Panc1 (cell line): ENCODE results near the gene PHC2. TPM values are rescaled to one million over a fixed set of nuclear protein-coding genes. Genes with fewer than 3 reads are reported as not detected.

Source experiments
- ATAC-seq: fragments of 200-7000 bp; cut with Tn5 transposase; 2 replicates; pipeline ENCODE4 v1.9.1; 2020; ENCODE audit warnings: mild to moderate bottlenecking, moderate library complexity
- BruUV-seq: library from RNA; stranded (reverse); fragments of 400-500 nt; replicated peaks from 2 replicates; lab custom pipeline; 2021; lab: Mats Ljungman, UMichigan
- CTCF ChIA-PET: fragments of 300-600 bp; sonication (Branson Sonifier 250); formaldehyde crosslinking; loops from one replicate; lab custom pipeline; 2022; ENCODE audit warnings: antibody characterized with exemption; lab: Charles Lee
- POLR2A ChIA-PET: fragments of 300-600 bp; sonication (Branson Sonifier 250); formaldehyde crosslinking; loops from one replicate; lab custom pipeline; 2022; ENCODE audit warnings: antibody characterized with exemption; lab: Charles Lee
- DNase-seq: peaks from one replicate; pipeline ENCODE4 v3.0.0-alpha.2; 2010; ENCODE audit warnings: low read depth, low spot score
- H3K27ac ChIP-seq: 2 replicates; pipeline ENCODE4 v1.5.1; 2011; ENCODE audit warnings: mild to moderate bottlenecking, low read length, inconsistent platforms
- H3K27me3 ChIP-seq: fragments of 200-500 bp; sonication (Bioruptor generic); 2 replicates; pipeline ENCODE4 v1.6.0; 2014; ENCODE audit warnings: low read length, inconsistent platforms; ENCODE audit not compliant: control insufficient read depth, insufficient read depth
- H3K36me3 ChIP-seq: fragments of 200-500 bp; sonication (Bioruptor generic); 2 replicates; pipeline ENCODE4 v1.5.1; 2014; ENCODE audit warnings: inconsistent platforms, mild to moderate bottlenecking, low read length, moderate library complexity; ENCODE audit not compliant: control insufficient read depth, insufficient read depth
- H3K4me1 ChIP-seq: 2 replicates; pipeline ENCODE4 v1.5.1; 2011; ENCODE audit warnings: inconsistent platforms, mild to moderate bottlenecking, low read length, moderate library complexity; ENCODE audit not compliant: control insufficient read depth, insufficient read depth
- H3K4me3 ChIP-seq, 2 experiments: 2 replicates each; pipeline ENCODE4 v1.5.1; 2011 to 2012; ENCODE audit warnings: low read depth in 2 of 2, low read length in 2 of 2, mild to moderate bottlenecking in 2 of 2, inconsistent platforms in 1 of 2, moderate library complexity in 1 of 2
- H3K9me3 ChIP-seq: fragments of 200-500 bp; sonication (Bioruptor generic); 2 replicates; pipeline ENCODE4 v1.5.1; 2014; ENCODE audit warnings: low read depth, mild to moderate bottlenecking, inconsistent platforms, low read length, moderate library complexity; ENCODE audit not compliant: control insufficient read depth, insufficient read depth
- CTCF ChIP-seq: fragments of 450-650 bp; IDR thresholded peaks from 2 replicates; pipeline ENCODE4 v1.5.1; 2017; ENCODE audit warnings: mild to moderate bottlenecking
- POLR2AphosphoS5 ChIP-seq: IDR thresholded peaks from 2 replicates; pipeline ENCODE4 v1.6.1; 2012; ENCODE audit warnings: mild to moderate bottlenecking, low read depth, low read length, moderate library complexity
- REST ChIP-seq, 2 experiments: IDR thresholded peaks; 2 replicates each; pipeline ENCODE4 v1.6.1; 2011 to 2012; ENCODE audit warnings: low read depth in 2 of 2, control low read depth in 1 of 2, low read length in 1 of 2, mild to moderate bottlenecking in 1 of 2, moderate library complexity in 1 of 2; ENCODE audit not compliant: insufficient read depth in 1 of 2
- SIN3A ChIP-seq: IDR thresholded peaks from 2 replicates; pipeline ENCODE4 v1.6.1; 2012; ENCODE audit warnings: low read depth, mild to moderate bottlenecking, low read length, moderate library complexity, borderline replicate concordance; ENCODE audit not compliant: insufficient read depth
- TCF7L2 ChIP-seq: IDR thresholded peaks from 2 replicates; pipeline ENCODE4 v1.6.1; 2011; ENCODE audit warnings: mild to moderate bottlenecking, low read depth, low read length, inconsistent platforms
- in situ Hi-C: cut with HindIII; loops from 2 replicates; pipeline ENCODE4 v1.10.0; 2016; ENCODE audit warnings: low sequenced_read_pairs, low pct_unique_long_range_greater_than_20kb
- intact Hi-C: fragments of 100-400 bp; cut with micrococcal nuclease; formaldehyde crosslinking; loops from one replicate; pipeline ENCODE4 v1.10.0; 2022; ENCODE audit not compliant: unreplicated experiment
- total RNA-seq: library from RNA; stranded (reverse); gene quantifications from one replicate; pipeline ENCODE4 v1.2.1, GENCODE V29; 2021; ENCODE audit not compliant: unreplicated experiment

The PHC2 gene
- total RNA-seq, 1 experiment from 2014 or later: 122 TPM

- intact Hi-C loops: no loop called here
- no peak for ATAC-seq
- DNase-seq: no peak
- no peaks in the 10 kb centered on the region for H3K9me3 ChIP-seq
- H3K27me3 ChIP-seq: no peaks in the 10 kb centered on the region; the same call in 1 of the 2 replicates
- H3K36me3 ChIP-seq: no peaks in the 10 kb centered on the region
- ChIA-PET POLR2A (no interaction called here), CTCF (no interaction called here)
- no peak overlapping the region for H3K4me3 ChIP-seq
- BruUV-seq: no TSS peak
- in situ Hi-C loops: no loop called here
- H3K27ac ChIP-seq: no peak overlapping the region
- no peaks in the 10 kb centered on the region for H3K4me1 ChIP-seq
- TF ChIP-seq POLR2AphosphoS5: no peak
- no peak for TF ChIP-seq SIN3A
- no peak for TF ChIP-seq TCF7L2
- no peak for TF ChIP-seq REST (IDR thresholded peaks at IDR 0.05; ENCODE audit: insufficient read depth in 1 of 2, low read depth in 2 of 2, low read length in 1 of 2)
- no peak for TF ChIP-seq CTCF
Measured at GRCh38 chr1:33393524-33393923, 37.4 kb downstream of the PHC2 start.

GRCh38 chr1:33392639-33393038 lies 38.3 kb downstream of the PHC2 start:
- no peaks in the 10 kb centered on the region for H3K9me3 ChIP-seq
- H3K4me3 ChIP-seq: no peak overlapping the region
- H3K4me1 ChIP-seq: no peaks in the 10 kb centered on the region
- in situ Hi-C loops (no loop called here), intact Hi-C loops (no loop called here)
- no peak for ATAC-seq
- CTCF ChIA-PET: no interaction called here
- H3K27ac ChIP-seq: no peak overlapping the region
- H3K27me3 ChIP-seq: no peaks in the 10 kb centered on the region; the same call in 1 of the 2 replicates
- no TSS peak for BruUV-seq
- POLR2A ChIA-PET: no interaction called here
- TF ChIP-seq REST (IDR thresholded peaks at IDR 0.05; ENCODE audit: insufficient read depth in 1 of 2, low read depth in 2 of 2, low read length in 1 of 2): no peak
- no peak for TF ChIP-seq POLR2AphosphoS5
- TF ChIP-seq CTCF: no peak
- no peak for TF ChIP-seq TCF7L2
- no peak for TF ChIP-seq SIN3A
- no peaks in the 10 kb centered on the region for H3K36me3 ChIP-seq
- no peak for DNase-seq
